ELF-1 (cell line): ENCODE data around the gene CENPM.
"Not testable (repeated sequence)": the region's sequence is repeated elsewhere in the genome, so short reads cannot be mapped to it uniquely, and the experiment has no call there.

Source experiments
- DNase-seq: peaks from one replicate; pipeline ENCODE4 v3.0.0-alpha.2; 2016; ENCODE audit warnings: low read depth, low spot score

CENPM gene

DNA sequence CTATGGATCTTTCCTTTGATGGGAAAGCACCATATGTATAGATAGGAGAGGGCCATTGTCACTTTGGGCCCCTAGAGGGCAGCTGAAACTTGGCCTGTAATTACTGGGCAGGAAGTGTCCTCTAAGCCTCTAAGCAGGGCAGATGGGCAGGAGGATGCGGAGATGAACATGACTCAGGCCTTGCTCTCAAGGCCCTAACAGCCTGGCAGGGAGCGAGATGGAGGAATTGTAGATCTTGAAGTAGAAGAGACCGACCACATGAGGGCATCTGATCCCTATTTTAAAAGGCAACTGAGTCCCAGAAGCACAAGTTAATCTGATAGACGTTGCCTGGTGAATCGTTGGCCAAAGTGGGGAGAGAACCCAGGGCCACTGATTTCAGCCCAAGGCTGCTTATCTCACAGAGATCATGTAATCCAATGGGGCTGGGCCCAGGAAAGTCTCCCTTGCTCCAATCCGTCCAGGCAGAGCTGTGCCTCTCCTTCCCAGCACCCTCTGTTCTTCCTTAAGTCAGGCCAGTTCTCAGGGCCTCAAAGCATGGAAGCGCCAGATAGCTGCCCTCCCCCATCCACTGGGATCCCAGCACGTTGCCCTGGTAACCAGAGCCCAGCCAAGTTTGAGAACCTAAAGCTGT lies 19.8 kb upstream of the CENPM start:
- DNase-seq, result peak; percentile 81

DNA sequence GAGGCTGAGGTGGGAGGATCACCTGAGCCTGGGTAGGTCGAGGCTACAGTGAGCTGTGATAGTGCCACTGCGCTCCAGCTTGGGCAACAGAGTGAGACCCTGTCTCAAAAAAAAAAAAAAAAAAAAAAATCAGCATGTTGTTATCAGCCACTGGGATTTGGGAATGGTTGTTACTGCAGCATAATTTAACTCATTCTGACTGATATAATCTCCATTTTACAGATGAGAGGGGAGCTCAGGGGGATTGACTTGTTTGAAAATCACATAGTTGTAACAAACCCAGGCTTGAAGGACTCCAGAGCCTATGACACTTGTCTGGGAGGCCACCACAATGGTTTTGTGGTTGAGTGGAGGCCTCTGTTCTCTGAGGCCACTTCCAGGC lies 19.3 kb upstream of the CENPM start:
- DNase-seq, result no peak

DNA sequence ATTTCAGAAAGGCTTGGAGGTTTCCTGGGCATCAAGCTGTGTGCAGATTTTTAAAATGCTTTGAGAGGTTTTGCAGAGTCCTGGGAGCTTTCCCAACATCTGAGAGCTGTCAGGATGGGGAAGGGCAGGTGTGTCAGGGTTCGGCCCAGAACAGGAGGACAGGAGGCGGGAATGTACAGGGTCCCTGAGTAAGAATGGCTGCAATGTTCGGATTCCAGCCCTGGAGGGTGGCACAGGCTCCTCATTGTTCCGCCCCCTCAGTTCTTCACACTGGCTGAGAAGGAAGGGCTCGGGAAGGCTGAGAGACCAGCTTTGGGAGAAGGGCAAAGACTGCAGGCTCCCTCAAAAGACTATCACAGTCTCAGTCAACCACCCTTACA lies 17.1 kb upstream of the CENPM start:
- no peak for DNase-seq

DNA sequence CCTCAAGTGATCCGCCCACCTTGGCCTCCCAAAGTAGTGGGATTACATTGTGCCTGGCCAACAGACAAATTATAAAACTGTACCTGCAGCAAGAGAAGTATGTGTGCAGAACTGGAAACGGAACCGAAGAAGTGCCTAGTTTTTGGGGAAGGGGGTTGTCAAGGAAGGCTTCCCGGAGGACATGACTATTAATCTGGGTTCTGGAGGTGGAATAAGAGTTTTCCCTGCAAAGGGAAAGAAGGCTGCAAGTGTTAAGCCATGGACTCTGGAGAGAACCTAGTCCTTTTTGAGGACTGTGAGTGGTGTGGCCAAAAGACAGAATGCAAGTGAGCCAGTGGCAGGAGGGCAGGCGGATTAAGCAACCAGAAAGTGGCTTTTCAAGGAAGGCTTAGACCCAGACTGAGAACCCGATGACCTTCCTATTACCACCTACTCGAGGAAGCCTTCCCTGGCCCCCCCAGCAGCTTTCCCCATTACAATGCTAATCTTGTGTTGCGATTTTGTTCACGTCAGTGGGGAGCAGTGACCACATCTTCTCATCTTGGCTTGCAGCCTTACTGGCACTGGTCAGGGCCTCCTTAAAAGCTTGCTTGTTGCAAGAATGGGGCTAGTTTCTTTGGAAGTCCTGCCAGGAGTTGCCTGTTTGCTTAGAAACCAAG lies 16.6 kb upstream of the CENPM start:
- no peak for DNase-seq

DNA sequence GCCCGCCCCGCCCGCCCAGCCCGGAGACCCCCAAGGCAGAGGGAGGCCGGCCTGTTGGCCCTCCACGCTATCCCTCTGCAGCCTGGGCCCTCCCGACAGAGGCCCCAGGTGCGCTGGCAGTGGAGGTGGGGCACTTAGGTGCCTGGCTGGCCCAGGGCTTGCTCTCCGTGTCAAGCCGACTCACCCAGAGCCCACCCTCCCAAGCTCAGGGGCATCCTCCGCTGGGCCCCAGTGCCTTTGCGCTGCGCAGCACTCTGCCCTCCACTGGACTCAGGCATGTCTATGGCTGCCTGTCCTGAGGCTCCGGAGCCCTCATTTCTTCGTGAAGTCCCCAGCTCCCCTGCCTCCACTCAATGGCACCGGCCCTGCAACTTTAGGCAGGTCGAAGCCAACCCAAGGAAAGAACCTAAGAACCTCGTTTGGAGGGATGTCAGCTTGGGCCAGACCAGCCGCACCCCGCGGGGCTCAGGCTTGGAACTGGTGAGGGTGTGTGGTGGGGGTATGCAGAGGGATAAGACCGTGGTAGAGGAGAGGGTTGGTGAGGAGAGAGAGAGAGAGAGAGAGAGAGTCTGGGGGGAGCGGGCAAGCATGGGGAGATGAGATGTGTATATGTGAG lies 11.1 kb upstream of the CENPM start:
- no peak for DNase-seq

DNA sequence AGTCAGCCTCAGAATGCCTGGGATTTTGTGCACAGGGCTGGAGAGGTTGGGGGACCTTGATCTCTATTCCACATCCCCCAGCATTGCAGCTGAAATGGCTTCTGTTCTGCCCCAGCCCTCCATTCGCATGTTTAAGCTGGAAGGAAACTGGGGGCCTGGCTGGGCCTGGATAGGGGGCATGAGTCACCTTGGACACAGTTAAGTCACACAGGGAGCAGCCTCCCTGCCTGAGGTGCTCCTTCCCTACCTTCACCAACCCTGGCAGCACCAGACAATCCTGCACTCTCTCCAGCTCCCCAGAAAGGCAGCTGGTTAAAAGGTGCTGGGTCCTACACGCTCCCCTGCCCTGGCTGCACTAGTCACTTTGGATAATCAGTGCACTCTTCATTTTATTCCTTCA lies 5.8 kb upstream of the CENPM start:
- DNase-seq, result no peak

DNA sequence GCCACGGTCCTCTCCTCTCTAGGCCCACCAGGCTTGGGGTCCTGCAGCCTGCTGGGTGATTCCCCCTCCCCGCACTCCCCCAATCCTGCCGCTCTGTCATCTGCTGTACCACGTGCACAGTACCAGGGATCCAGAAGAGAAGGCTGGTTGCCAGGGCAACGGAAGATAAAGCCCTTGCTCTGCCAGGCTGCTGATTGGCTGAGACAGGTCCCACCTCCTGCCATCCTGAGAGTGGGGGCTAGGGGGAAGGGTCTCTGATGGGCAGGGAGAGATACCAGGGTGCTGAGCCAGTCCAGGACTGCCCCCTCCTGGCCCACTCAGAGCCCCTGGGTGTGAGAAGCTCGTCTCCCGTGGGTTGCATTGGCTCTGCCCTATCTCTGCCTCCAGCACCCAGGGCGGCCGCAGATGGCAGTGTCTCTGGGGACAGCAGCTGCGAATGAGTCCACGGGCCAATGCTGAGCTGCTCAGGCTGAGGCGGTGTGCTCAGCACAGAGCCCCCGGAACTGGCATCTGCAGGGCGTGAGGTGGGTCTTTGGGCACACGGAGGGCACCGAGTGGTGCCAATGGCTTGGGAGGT lies 5.0 kb upstream of the CENPM start, which contains the start of gene SMIM45:
Gene SMIM45 (plus strand): TSS at position 253 of the 577 bp plus-strand sequence.
- peak; percentile 64 for DNase-seq

DNA sequence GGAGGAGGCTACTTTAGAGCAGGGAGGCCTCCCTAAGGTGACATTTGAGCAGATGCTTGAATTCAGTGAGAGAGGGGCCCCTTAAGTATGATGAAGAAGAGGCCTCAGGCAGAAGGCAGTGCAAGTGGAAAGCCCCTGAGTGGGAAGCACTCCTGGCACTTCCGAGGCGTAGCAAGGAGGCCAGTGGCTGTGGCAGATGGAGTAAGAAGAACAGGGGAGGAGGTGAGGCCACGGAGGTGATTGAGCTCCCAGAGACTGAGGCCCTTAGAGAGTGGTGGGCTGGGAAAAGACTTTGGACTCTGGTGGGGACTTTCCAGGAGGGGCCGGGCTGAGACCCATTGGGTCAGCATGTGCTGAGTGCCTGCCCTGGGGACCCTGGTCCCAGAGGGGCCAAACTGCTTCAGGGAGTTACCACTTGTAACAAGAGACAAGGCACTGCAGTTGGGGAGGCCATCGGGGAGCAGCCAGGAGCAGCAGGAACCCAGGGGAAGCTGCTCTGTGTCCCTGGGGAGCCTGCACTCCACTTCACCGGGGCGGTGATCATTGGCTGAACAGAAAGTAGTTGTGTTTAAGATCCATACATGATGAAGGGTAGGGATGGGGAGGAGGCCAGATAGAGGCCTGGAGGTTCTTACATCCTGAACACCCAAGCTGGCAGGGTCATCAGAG lies 2.5 kb upstream of the CENPM start:
- DNase-seq, result no peak

DNA sequence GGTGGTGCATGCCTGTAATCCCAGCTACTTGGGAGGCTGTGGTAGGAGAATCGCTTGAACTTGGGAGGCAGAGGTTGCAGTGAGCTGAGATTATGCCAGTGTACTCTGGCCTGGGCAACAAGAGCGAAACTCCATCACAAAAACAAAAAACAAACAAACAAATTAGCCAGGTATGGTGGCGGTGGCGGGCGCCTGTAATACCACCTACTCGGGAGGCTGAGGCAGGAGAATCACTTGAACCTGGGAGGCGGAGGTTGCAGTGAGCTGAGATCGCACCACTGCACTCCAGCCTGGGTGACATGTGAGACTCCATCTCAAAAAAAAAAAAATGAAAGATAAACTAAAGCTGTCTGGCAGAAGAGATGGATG lies 2.0 kb upstream of the CENPM start:
- not testable (repeated sequence) for DNase-seq

DNA sequence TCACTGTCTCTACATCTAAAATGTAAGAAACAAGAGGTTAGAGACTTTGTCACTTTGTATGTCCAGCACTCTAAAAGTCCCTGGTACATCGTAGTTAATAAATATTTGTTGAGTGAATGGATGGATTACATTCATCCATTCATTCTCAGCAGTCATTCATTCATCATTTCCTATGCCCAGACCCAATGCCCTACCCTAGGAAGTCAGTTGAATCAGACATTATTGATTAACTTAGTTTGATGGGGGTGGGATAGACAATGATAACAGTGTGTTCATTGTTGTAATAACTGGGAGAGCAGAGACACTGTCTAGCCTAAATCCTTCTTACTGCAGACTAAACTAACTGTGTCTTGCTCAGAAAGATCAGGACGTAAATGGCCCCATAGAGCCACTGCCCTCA lies 1.2 kb upstream of the CENPM start:
- DNase-seq, result no peak

DNA sequence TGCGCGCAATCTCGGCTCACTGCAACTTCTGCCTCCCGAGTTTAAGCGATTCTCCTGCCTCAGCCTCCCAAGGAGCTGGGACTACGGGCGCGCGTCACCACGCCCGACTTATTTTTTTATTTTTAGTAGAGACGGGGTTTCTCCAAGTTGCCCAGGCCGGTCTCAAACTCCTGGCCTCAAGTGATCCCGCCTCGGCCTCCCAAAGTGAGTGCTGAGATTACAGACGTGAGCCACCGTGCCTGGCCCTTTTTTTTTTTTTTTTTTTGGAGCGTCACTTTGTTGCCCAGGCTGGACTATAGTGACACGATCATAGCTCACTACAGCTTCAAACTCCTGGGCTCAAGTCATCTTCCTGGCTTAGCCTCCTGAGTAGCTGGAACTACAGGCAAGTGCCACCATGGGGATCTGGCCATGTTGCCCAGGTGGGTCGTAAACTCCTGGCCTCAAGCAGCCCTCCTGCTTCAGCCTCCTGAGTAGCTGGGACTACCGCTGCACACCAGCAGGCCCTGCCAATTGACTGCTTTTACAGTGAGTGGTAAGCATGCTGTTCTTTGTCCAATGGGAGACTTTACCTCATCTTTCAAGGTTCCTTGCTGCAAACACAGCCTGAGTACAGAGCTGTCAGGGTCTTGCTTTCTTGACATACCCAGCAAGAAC lies 600 bp upstream of the CENPM start:
- no peak for DNase-seq

DNA sequence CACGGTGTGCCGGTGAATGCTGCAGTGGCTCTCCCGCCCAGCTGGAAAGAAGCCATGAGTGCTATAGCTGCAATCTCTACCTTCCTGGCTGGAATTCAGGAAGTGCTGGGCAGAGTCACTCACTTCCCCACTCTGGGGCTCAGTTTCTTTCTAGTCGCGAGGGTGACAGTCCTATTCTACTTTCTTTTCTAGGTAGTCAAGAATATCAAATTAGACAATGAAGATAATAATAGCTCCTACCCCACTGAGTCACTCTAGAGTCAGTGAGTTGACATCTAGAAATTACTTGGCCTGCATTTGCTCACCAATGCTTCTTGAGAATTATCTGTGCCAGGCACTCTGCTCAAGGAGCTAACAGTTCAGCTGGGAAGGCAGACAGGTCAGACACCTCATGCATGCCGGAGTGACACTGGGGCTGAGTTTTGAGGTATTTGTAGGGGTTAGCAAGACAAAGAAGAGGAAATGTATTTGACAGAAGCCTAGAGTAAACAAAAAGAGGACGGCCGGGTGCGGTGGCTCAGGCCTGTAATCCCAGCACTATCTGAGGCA lies 3.2 kb downstream of the CENPM start:
- DNase-seq, result no peak

DNA sequence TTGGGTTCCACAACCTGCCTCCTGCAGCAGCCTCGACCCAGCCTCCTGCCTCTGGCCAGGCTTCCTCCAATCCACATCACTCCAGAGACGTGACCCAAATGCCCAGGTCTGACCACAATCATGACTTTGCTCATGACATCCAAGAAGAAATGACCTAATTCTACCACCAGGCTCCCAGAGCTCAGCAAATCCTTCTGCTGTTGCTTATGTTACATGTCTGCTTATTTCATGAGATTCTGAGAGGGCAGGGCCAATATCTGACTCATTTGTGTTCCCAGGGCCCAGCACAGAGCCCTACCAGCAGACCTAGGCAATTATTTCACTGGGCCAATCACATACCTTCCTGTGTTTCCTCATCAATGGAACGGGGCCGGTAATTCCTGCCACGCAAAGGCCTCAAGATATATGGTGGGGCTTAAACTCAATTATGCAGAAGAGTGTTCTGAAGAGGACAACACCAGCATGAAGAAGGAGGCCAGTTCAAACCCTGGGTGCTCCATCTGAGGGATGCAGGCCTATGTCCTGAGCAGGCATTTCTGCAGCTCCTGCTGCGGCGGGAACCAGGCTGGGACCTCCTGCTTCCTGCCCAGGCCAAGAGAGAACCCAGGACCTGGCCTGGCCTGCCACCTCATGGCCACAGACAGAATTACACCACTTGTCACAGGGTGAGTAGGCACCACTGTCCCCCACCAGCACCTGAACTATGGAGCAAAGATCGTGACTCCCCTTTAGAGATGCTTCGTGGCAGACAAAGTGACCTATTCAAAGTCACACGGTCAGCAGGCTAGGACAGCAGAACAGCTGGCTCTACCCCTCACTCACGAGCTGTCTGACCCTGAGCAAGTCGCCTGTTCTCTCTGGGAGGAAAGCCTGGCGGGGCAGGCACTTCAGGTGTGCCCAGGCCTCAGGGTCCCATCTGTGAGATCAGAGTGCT lies 5.9 kb downstream of the CENPM start:
- peak; percentile 90 for DNase-seq

DNA sequence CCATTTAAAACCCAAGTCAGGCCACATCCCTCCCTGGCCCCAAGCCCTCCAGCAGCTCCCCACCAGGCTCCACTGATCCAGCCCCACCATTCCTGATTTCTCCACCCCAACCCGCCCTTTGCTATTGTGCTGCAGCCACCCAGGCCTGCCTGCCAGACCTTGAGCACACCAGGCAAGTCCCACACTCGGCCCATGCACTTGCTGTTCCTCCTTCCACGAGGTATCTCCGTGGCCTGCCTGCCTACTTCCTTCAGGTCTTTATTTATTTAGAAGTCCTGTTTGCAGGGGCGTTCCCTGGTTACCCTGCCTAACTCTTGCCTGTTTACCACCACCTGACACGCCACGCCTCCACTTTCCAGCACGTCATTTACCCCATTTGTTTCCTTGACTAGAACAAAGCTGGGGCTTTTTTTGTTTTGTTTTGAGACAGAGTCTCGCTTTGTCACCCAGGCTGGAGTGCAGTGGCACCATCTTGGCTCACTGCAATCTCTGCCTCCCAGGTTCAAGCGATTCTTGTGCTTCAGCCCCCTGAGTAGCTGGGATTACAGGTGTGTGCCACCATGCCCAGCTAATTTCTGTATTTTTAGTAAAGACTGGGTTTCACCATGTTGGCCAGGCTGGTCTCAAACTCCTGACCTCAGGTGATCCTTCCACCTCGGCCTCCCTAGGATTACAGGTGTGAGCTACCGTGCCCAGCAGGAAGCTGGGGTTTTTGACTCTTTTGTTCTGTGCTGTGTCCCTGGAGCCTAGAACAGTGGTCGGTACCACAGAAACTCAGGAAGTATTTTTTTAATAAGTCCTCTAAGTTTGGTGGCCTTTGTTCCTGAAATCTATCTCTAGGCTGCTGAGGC lies 6.7 kb downstream of the CENPM start:
- peak; percentile 49 for DNase-seq

DNA sequence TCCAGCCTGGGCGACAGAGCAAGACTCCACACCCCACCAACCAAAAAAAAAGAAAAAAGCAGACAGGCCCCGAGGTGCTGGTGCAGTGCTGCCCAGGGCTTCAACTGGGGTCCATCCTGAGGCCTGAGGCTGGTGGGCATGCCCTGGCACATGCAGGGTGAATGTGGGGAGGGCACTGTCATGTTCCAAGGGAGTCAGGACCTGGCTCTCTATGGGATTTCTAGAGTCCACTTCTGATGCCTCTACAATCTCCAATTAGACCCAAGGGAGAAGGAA lies 10.1 kb downstream of the CENPM start:
- no peak for DNase-seq

DNA sequence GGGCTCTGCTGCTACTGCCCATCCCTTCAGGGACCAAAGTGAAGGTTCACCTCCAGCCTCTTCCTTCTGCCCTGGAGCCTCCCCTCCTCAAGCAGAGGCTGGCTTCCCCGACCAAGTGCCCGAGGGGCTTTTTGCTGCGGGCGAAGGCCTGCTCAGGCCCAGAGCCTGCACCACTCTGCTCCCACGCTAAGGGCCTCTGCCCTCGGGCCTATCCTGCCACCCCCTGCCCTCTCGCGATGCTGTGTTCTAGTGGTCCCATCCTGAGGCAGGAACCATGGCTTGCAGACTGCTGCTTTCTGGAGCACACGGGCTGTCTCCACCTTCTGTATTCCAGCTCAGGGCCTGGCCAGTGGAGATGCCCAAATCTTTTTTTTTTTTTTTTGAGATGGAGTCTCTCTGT lies 11.4 kb downstream of the CENPM start:
- DNase-seq, result no peak

DNA sequence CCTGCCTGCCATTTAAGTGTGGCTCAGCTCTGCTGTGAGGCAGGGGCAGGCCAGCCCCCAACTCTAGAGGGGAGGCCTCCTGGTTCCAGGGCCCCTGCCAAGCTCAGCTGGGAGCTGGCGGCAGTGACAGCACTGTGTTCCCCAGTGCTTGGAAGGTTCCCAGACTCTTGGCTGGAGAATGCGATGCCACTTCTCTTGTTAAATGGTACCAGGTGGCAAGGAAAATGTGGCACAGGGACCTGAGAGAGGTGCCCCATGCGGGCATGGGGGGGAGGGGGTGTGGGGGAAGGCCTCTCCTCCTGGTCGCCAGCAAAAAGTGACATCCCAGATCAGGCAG lies 12.0 kb downstream of the CENPM start:
- no peak for DNase-seq

DNA sequence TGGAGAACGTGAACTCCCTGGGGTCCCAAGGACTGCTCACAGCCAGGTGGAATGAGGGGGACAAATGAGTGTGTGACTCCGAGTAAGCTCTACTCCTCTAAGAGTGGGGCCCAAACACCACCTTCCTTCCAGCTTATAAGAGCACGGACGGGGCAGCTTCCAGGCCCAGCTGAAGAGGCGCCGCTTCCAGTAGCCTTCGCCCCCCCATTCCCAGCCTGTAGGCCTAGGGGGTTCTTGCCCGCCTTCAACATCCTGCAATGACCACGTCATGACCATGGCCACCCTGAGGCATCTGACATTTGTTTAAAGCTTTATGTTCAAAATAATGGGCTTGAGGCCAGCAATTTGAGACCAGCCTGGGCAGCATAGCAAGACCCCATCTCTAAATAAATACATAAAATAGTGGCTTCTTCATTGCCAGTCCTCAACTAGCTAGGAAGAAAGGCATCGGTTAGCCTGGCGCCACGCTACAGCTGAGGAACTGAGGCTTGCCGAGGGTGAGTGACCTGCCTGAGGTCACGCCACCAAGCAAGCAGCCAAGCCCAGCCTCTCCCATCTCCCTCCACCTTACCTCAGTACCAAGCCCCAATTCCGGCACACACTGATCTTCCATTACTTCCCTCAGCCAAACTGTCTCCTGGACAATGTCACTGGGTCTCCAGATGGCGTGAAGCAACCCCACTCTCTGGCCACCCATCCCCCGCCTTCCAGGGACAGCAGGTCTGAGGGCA lies 12.5 kb downstream of the CENPM start:
- no peak for DNase-seq
